ENCODE results near the gene SKAP2. TPM values are rescaled to one million over a fixed set of nuclear protein-coding genes. Genes with fewer than 3 reads are reported as not detected.

SKAP2 gene
- total and polyA plus RNA-seq, 2 of the 4 experiments (the other 2 are of a cell fraction): 5.7 to 7.4 TPM

GRCh38 chr7:26813432-26813831 lies 51.0 kb downstream of the SKAP2 start:
- no TSS peak for BruUV-seq (replicated peaks)
- H2BK5ac ChIP-seq (ENCODE audit: low read depth, low read length, poor library complexity, severe bottlenecking): no peak overlapping the region
- POLR2A ChIA-PET (ENCODE audit: unreplicated experiment): no interaction called here
- H2AK5ac ChIP-seq (ENCODE audit: low read depth, low read length): no peak overlapping the region
- H2AFZ ChIP-seq (replicated peaks; ENCODE audit: low read length, poor library complexity): no peak overlapping the region
- no peak overlapping the region for H3K4me2 ChIP-seq (ENCODE audit: low read depth, low read length)
- H3K18ac ChIP-seq (ENCODE audit: low read depth, low read length): no peak overlapping the region
- H4K8ac ChIP-seq (ENCODE audit: low read depth in 2 of 2, low read length in 2 of 2): no peak overlapping the region
- no peaks in the 10 kb centered on the region for H3K9me3 ChIP-seq (ENCODE audit: control insufficient read depth, insufficient read depth, low read length)
- intact Hi-C loops (cut with micrococcal nuclease): no loop called here
- no peak overlapping the region for H3K14ac ChIP-seq (replicated peaks; ENCODE audit: low read depth, low read length)
- no peak overlapping the region for H3K4ac ChIP-seq (ENCODE audit: low read depth, low read length)
- DNase-seq: peak; percentile 80
- 0% methylated on average over 1 of the region's 2 CpGs; no CpG with 5 or more reads in 1 of the 2 experiments for WGBS, 2 experiments (ENCODE audit: extremely low coverage in 2 of 2, insufficient read length in 1 of 2)
- no peaks in the 10 kb centered on the region; the same call in 1 of the 2 replicates for H4K20me1 ChIP-seq (ENCODE audit: insufficient read depth, low read length)
- H4K5ac ChIP-seq (ENCODE audit: low read depth, low read length): no peak overlapping the region
- CTCF ChIA-PET: interaction anchor here (0.6 kb wide), 1 partner anchor 11 kb away, joined by 3 read pairs; no protein-coding TSS in a partner anchor
- TF ChIP-seq CHD1 (IDR thresholded peaks at IDR 0.05; ENCODE audit: low read depth, low read length) (no peak), RFX5 (IDR thresholded peaks at IDR 0.05; ENCODE audit: low read depth, low read length) (no peak), USF2 (IDR thresholded peaks at IDR 0.05; ENCODE audit: low read depth, low read length) (no peak), NFE2L2 (IDR thresholded peaks at IDR 0.05; ENCODE audit: low read depth, low read length) (no peak), MAFK (IDR thresholded peaks at IDR 0.05; ENCODE audit: low read depth, low read length) (no peak), MXI1 (IDR thresholded peaks at IDR 0.05; ENCODE audit: borderline replicate concordance, low read depth, low read length) (no peak), CEBPB (IDR thresholded peaks at IDR 0.05; ENCODE audit: low read depth, low read length) (no peak), POLR2A (IDR thresholded peaks at IDR 0.05; ENCODE audit: low read depth, low read length) (no peak), RAD21 (IDR thresholded peaks at IDR 0.05; ENCODE audit: low read length) (no peak), MAZ (IDR thresholded peaks at IDR 0.05; ENCODE audit: borderline replicate concordance, low read depth, low read length) (no peak), BHLHE40 (IDR thresholded peaks at IDR 0.05; ENCODE audit: low read depth, low read length) (no peak), FOS (IDR thresholded peaks at IDR 0.05; ENCODE audit: low read depth, low read length) (no peak), SMC3 (IDR thresholded peaks at IDR 0.05; ENCODE audit: low read depth, low read length) (no peak), RCOR1 (IDR thresholded peaks at IDR 0.05; ENCODE audit: insufficient replicate concordance, low read length) (no peak)
- TF ChIP-seq, protein P1, sequence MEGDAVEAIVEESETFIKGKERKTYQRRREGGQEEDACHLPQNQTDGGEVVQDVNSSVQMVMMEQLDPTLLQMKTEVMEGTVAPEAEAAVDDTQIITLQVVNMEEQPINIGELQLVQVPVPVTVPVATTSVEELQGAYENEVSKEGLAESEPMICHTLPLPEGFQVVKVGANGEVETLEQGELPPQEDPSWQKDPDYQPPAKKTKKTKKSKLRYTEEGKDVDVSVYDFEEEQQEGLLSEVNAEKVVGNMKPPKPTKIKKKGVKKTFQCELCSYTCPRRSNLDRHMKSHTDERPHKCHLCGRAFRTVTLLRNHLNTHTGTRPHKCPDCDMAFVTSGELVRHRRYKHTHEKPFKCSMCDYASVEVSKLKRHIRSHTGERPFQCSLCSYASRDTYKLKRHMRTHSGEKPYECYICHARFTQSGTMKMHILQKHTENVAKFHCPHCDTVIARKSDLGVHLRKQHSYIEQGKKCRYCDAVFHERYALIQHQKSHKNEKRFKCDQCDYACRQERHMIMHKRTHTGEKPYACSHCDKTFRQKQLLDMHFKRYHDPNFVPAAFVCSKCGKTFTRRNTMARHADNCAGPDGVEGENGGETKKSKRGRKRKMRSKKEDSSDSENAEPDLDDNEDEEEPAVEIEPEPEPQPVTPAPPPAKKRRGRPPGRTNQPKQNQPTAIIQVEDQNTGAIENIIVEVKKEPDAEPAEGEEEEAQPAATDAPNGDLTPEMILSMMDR (conservative IDR thresholded peaks at IDR 0.05; ENCODE audit: low read depth, low read length): no peak
- TF ChIP-seq, protein P2, sequence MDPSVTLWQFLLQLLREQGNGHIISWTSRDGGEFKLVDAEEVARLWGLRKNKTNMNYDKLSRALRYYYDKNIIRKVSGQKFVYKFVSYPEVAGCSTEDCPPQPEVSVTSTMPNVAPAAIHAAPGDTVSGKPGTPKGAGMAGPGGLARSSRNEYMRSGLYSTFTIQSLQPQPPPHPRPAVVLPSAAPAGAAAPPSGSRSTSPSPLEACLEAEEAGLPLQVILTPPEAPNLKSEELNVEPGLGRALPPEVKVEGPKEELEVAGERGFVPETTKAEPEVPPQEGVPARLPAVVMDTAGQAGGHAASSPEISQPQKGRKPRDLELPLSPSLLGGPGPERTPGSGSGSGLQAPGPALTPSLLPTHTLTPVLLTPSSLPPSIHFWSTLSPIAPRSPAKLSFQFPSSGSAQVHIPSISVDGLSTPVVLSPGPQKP (IDR thresholded peaks at IDR 0.05; ENCODE audit: borderline replicate concordance, low read depth, low read length): no peak
- dilution Hi-C loops (cut with HindIII; ENCODE audit: low sequenced_read_pairs, unreplicated experiment): no loop called here
- H3K9ac ChIP-seq (ENCODE audit: low read depth, low read length): no peak overlapping the region
- in situ Hi-C loops (cut with MboI; ENCODE audit: low sequenced_read_pairs): no loop called here
- peak; percentile 89 for ATAC-seq (ENCODE audit: low read depth)
- H4K91ac ChIP-seq (ENCODE audit: insufficient read depth, low read depth, low read length): no peak overlapping the region
- no peaks in the 10 kb centered on the region; a peak in 1 of 4 replicates for H3K79me1 ChIP-seq (ENCODE audit: low read depth in 1 of 2, low read length in 2 of 2)
- H3K27me3 ChIP-seq (ENCODE audit: control insufficient read depth, insufficient read depth, low read length): no peaks in the 10 kb centered on the region
- no peak overlapping the region for H3K27ac ChIP-seq (ENCODE audit: insufficient read depth, low read length)
- H3K36me3 ChIP-seq (ENCODE audit: control insufficient read depth, insufficient read depth, low read length): no peaks in the 10 kb centered on the region
- no peak overlapping the region for H3K4me3 ChIP-seq (ENCODE audit: insufficient read depth, low read depth, low read length)
- no peaks in the 10 kb centered on the region for H3K9me1 ChIP-seq (ENCODE audit: insufficient read depth, low read length)
- H2AK9ac ChIP-seq (replicated peaks; ENCODE audit: low read depth, low read length, poor library complexity): no peak overlapping the region
- no peak overlapping the region for H3K23ac ChIP-seq (ENCODE audit: low read depth, low read length)
- H3K4me1 ChIP-seq (ENCODE audit: control insufficient read depth, insufficient read depth, low read length): no peaks in the 10 kb centered on the region
- H3K56ac ChIP-seq (ENCODE audit: extremely low read depth, insufficient read depth, low read length): peak overlapping the region; percentile 15; the same call in 1 of the 2 replicates
- no peak overlapping the region for H2BK15ac ChIP-seq (ENCODE audit: low read depth, low read length)
- no peak overlapping the region for H2BK20ac ChIP-seq (ENCODE audit: low read depth, low read length)
- H2BK120ac ChIP-seq (ENCODE audit: low read depth, low read length): no peak overlapping the region
